Muscle layer of colon (tissue), 2 donors: ENCODE results near the gene CCNT1.
A peak's percentile ranks its signal among the peaks of the same experiment; 100 is the strongest.
"Not testable (repeated sequence)": the region's sequence is repeated elsewhere in the genome, so short reads cannot be mapped to it uniquely, and the experiment has no call there.

Experiments used
- H3K27ac ChIP-seq: one replicate; pipeline ENCODE4 v1.7.0; 2013; ENCODE audit warnings: low read depth, mild to moderate bottlenecking, low read length, moderate library complexity
- H3K27me3 ChIP-seq, 2 donors: one replicate each; pipeline ENCODE4 v1.7.0; 2013; ENCODE audit warnings: low read length in 2 of 2, mild to moderate bottlenecking in 2 of 2; ENCODE audit not compliant: insufficient read depth in 2 of 2, control insufficient read depth in 1 of 2
- H3K36me3 ChIP-seq: one replicate; pipeline ENCODE4 v1.7.0; 2013; ENCODE audit warnings: mild to moderate bottlenecking, low read length; ENCODE audit not compliant: insufficient read depth
- H3K4me1 ChIP-seq: one replicate; pipeline ENCODE4 v1.7.0; 2013; ENCODE audit warnings: mild to moderate bottlenecking, low read length; ENCODE audit not compliant: insufficient read depth
- H3K4me3 ChIP-seq, 2 donors: one replicate each; pipeline ENCODE4 v1.7.0; 2013; ENCODE audit warnings: low read length in 2 of 2, low read depth in 1 of 2, mild to moderate bottlenecking in 1 of 2, moderate library complexity in 1 of 2
- H3K9ac ChIP-seq: one replicate; pipeline ENCODE4 v1.7.0; 2013; ENCODE audit warnings: low read length
- H3K9me3 ChIP-seq: one replicate; pipeline ENCODE4 v1.7.0; 2013; ENCODE audit warnings: mild to moderate bottlenecking, low read length
- donor health status: abdominal sarcoma.
- donor health status: Adenocarcinoma of cecum.

CCNT1 gene

DNA sequence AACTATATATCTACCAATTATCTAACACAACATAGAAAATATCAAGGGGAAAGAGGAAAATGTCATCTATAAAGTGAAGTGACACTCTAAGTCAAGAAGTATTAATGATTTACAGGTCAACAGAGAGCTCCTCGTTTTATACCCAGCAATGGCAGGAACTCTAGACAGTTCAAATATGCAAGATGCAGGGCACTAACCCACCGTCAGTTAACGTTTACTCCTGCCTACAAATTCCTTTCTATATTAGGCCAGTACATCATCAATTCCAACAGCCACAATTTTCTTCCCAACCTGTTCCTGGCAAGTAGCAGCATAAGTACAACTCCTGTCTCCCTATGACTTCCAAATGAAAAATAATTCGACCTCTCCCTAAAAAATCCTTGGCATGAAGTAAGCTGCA lies 25.5 kb downstream of the CCNT1 start:
- peaks cover 21% of the 10 kb centered on the region for H3K4me1 ChIP-seq
- H3K9me3 ChIP-seq: no peaks in the 10 kb centered on the region
- H3K36me3 ChIP-seq: peaks cover 52% of the 10 kb centered on the region
- no peaks in the 10 kb centered on the region for H3K27me3 ChIP-seq
- H3K9ac ChIP-seq: no peak overlapping the region
- no peak overlapping the region for H3K4me3 ChIP-seq
- no peak overlapping the region for H3K27ac ChIP-seq

- H3K4me1 ChIP-seq: peaks cover 21% of the 10 kb centered on the region
- H3K27me3 ChIP-seq: no peaks in the 10 kb centered on the region
- no peaks in the 10 kb centered on the region for H3K9me3 ChIP-seq
- no peak overlapping the region for H3K9ac ChIP-seq
- H3K27ac ChIP-seq: no peak overlapping the region
- peaks cover 48% of the 10 kb centered on the region for H3K36me3 ChIP-seq
- H3K4me3 ChIP-seq: no peak overlapping the region
Observed at GRCh38 chr12:48690436-48690835, 26.1 kb downstream of the CCNT1 start.

- Histone ChIP-seq H3K36me3 (peaks cover 32% of the 10 kb centered on the region), H3K9ac (no peak overlapping the region), H3K27ac (no peak overlapping the region), H3K27me3 (no peaks in the 10 kb centered on the region), H3K4me3 (no peak overlapping the region), H3K4me1 (peaks cover 21% of the 10 kb centered on the region), H3K9me3 (no peaks in the 10 kb centered on the region)
Observed at GRCh38 chr12:48688836-48689235, 27.7 kb downstream of the CCNT1 start.

DNA sequence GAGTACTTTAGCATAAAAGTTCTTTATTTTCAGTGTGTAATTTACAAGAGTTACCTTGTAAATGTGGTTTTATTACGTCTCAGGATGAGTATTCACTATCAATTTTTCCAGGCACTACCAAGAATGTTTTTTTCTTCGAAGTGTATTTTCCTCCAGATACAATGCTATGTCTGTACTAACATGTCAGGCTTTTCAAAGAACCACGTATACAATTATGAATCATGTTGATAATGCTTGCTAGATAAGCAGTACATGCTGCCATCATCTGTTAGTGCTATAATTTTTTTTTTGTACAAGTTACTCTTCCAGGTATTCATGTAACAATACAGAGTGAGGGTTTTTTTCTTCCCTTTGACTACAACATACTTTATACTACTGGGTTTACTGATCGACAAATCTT lies 28.9 kb downstream of the CCNT1 start:
- Histone ChIP-seq H3K4me1 (peaks cover 21% of the 10 kb centered on the region), H3K27me3 (no peaks in the 10 kb centered on the region), H3K9ac (no peak overlapping the region), H3K4me3 (no peak overlapping the region), H3K36me3 (peaks cover 20% of the 10 kb centered on the region), H3K9me3 (no peaks in the 10 kb centered on the region), H3K27ac (no peak overlapping the region)

GRCh38 chr12:48686615-48687334 lies 29.7 kb downstream of the CCNT1 start:
- Histone ChIP-seq H3K9ac (no peak overlapping the region), H3K27me3 (no peaks in the 10 kb centered on the region), H3K4me1 (peaks cover 18% of the 10 kb centered on the region)

GRCh38 chr12:48686037-48686595 lies 30.4 kb downstream of the CCNT1 start:
- no peaks in the 10 kb centered on the region for H3K9me3 ChIP-seq
- no peak overlapping the region for H3K27ac ChIP-seq
- H3K9ac ChIP-seq: no peak overlapping the region
- H3K36me3 ChIP-seq: peaks cover 7% of the 10 kb centered on the region
- H3K27me3 ChIP-seq: no peaks in the 10 kb centered on the region
- H3K4me1 ChIP-seq: peaks cover 12% of the 10 kb centered on the region
- H3K4me3 ChIP-seq: no peak overlapping the region

More at GRCh38 chr12:48686615-48687334, 29.7 kb downstream of the CCNT1 start:
- H3K36me3 ChIP-seq: peaks cover 14% of the 10 kb centered on the region
- H3K9me3 ChIP-seq: no peaks in the 10 kb centered on the region
- H3K4me3 ChIP-seq: no peak overlapping the region
- no peak overlapping the region for H3K27ac ChIP-seq

GRCh38 chr12:48683534-48683933 lies 33.0 kb downstream of the CCNT1 start:
- Histone ChIP-seq H3K4me1 (peaks cover 23% of the 10 kb centered on the region), H3K9ac (no peak overlapping the region), H3K4me3 (no peak overlapping the region), H3K36me3 (peaks cover 18% of the 10 kb centered on the region), H3K27me3 (no peaks in the 10 kb centered on the region), H3K9me3 (no peaks in the 10 kb centered on the region), H3K27ac (no peak overlapping the region)

GRCh38 chr12:48682927-48683326 lies 33.6 kb downstream of the CCNT1 start:
- H3K36me3 ChIP-seq: peaks cover 20% of the 10 kb centered on the region
- no peaks in the 10 kb centered on the region for H3K27me3 ChIP-seq
- H3K4me3 ChIP-seq: peak overlapping the region in 1 of 2 donors; percentile 78
- peaks cover 30% of the 10 kb centered on the region for H3K4me1 ChIP-seq
- no peaks in the 10 kb centered on the region for H3K9me3 ChIP-seq
- H3K9ac ChIP-seq: no peak overlapping the region
- no peak overlapping the region for H3K27ac ChIP-seq

DNA sequence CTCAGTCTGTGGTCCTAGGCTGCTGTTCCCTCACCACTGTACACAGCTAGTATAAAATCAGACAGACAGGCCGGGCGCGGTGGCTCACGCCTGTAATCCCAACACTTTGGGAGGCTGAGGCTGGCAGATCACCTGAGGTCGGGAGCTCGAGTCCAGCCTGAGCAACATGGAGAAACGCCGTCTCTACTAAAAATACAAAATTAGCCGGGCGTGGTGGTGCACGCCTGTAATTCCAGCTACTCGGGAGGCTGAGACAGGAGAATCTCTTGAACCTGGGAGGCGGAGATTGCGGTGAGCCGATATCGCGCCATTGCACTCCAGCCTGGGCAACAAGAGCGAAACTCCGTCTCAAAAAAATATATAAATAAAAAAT lies 34.0 kb downstream of the CCNT1 start:
- H3K27ac ChIP-seq: peak overlapping the region; percentile 72
- not testable (repeated sequence) for H3K27me3 ChIP-seq, H3K9me3 ChIP-seq, H3K9ac ChIP-seq
- H3K4me3 ChIP-seq: peak overlapping the region; percentile 50 to 78
- H3K36me3 ChIP-seq: peaks cover 18% of the 10 kb centered on the region
- peaks cover 34% of the 10 kb centered on the region for H3K4me1 ChIP-seq

DNA sequence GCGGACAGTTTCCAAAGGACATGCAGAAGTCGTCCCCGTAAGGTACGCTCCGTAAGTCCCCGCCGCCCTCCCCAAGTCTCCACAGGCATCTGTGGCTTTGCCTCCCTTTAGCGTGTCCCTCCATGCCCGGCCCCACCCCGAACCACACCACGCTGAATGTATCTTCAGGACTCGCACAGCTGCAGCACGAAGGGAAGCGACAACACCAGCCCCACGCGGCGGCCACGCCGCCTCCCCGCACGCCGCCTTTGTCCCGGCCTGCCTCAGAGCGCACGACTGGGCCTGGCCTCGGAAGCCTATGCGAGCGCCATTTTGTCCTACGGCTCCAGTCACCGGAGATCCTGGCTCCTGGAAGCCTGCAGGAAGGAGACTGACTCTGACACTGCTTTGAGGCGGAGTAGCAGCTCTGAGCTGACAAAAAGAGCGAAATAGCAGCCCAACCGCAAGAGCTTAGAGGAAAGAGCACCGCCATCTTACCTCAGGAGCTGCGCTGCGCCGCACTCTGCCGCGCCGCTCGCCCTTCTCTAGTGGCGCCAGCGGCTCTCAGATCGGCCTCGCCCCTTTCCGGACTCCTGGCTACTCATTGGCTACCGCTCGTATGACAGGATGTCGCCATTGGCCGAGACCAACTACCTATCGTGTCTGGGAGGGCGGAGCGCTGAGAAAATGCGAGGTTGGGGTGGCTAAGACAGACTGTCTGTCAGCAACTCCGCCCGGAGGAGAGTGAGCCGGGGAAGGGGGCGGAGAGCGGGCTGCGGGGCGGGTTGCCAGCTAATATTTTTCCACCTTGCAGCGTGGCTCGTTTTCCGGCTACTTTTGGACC lies 34.6 kb downstream of the CCNT1 start, which contains the start of gene KANSL2:
TSS of gene KANSL2 (minus strand) at position 529 of the 823 bp plus-strand sequence. CDS start 606 bp downstream, outside the sequence.
- H3K9ac ChIP-seq: peak within 1 kb of the TSS; percentile 84
- H3K4me1 ChIP-seq: peaks cover 40% of the 10 kb centered on the region
- no peaks in the 10 kb centered on the region for H3K9me3 ChIP-seq
- peaks cover 22% of the 10 kb centered on the region for H3K36me3 ChIP-seq
- H3K27ac ChIP-seq: peak within 1 kb of the TSS; percentile 92
- H3K4me3 ChIP-seq: peak within 1 kb of the TSS; percentile 78
- H3K27me3 ChIP-seq: no peaks in the 10 kb centered on the region

GRCh38 chr12:48681399-48681709 lies 35.2 kb downstream of the CCNT1 start:
- Histone ChIP-seq H3K9ac (peak overlapping the region; percentile 84), H3K9me3 (no peaks in the 10 kb centered on the region), H3K4me1 (peaks cover 40% of the 10 kb centered on the region), H3K4me3 (peak overlapping the region; percentile 78), H3K27me3 (no peaks in the 10 kb centered on the region), H3K36me3 (peaks cover 26% of the 10 kb centered on the region), H3K27ac (peak overlapping the region; percentile 92)
